ENCODE measurements around the gene MRPL21.

MRPL21 gene

DNA sequence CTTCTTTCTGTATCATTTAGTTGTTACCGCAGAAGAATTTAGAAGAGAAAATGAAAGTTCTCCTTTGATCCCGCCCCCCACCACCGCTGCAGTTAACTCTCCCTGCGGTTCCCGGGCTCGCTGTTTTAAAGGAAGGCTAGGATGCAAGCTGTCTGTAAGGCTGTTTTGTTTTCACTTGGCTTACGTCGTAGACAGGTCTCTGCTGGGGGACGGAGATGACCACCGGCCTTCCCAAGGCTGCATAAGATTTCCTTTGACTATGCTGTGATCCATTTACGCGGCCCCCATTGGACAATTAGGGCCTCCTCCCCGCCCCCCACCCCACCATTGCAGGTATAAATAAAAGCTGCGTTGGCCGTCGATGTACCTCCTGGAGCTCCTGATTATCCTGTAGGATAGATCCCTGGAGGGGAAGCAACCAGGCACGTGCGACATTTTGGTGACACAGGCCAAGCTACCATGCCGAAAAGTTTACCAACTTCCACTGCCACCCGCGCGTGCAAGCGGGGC is 60.5 kb downstream of the MRPL21 start:
- DNase-seq, result no peak

DNA sequence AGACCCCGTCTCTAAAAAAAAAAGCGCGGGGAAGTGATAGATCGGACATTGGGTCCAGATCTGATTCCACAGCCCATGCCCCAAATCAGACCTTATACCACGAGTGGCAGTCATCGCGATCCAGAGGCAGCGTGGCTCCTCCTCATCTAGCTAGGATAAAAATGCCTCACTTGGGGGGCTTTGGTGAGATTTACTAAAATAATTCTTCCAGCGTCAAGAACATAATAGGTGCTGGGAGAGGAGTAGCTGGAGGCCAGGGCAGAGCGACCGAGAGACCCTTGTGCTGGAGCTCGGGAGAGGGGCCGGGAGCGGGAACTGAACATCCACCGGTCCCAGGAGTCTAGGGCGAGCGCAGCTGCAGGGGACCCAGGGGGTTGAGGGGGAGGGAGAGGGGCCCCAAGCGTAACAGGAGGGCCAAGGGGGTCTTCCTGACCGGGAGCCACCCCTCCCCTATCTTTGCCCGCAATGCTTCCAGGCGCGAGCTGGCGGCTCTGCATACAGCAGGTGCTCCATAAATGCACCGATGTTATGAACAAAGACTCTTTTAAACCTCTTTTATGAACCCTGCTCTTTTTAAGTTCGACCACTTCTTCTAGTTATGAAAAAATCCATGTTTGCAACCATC is 61.1 kb downstream of the MRPL21 start:
- DNase-seq, result no peak

DNA sequence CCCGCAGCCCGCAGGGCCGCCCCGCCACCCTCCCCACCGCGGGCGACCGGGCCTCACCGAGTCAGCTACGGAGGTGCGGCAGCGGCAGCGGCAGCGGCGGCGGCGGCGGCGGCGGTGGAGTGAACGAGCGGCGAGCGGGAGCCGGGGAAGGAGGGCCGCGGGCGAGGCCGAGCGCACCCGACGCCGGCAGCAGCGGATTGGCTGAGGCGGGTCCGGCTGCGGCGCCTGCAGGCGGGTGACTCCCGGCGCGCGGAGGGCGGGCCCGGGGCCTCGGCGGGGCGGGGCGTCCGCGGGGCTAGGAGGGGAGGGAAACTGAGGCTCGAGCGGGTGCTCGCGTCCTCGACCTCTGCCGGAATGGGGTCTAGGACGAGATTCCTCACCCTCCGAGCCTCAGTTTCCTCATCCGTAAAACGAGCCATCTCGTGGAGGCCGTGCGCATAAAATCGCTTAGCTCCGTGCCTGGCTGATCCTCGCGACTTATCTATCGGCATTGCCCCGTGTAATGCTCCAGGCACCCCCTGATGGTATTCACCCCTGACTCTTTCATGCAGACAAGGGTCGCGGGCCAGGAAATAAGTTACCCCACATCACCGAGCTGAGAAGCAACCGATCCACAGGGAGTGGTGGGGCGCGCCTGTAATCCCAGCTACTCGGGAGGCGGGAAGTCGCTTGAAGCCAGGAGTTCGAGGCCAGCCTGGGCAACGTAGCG is 61.8 kb downstream of the MRPL21 start, which contains the start of gene CPT1A:
Gene CPT1A (minus strand): TSS at position 199 of the 709 bp plus-strand sequence. CDS start 26,442 bp downstream, outside the sequence.
- DNase-seq, result peak in 37 of 58 donors; percentile 7 to 64 (median 29)
